ENCODE results near the gene AGAP3.
"Not testable (repeated sequence)": the region's sequence is repeated elsewhere in the genome, so short reads cannot be mapped to it uniquely, and the experiment has no call there.

Gene AGAP3

DNA sequence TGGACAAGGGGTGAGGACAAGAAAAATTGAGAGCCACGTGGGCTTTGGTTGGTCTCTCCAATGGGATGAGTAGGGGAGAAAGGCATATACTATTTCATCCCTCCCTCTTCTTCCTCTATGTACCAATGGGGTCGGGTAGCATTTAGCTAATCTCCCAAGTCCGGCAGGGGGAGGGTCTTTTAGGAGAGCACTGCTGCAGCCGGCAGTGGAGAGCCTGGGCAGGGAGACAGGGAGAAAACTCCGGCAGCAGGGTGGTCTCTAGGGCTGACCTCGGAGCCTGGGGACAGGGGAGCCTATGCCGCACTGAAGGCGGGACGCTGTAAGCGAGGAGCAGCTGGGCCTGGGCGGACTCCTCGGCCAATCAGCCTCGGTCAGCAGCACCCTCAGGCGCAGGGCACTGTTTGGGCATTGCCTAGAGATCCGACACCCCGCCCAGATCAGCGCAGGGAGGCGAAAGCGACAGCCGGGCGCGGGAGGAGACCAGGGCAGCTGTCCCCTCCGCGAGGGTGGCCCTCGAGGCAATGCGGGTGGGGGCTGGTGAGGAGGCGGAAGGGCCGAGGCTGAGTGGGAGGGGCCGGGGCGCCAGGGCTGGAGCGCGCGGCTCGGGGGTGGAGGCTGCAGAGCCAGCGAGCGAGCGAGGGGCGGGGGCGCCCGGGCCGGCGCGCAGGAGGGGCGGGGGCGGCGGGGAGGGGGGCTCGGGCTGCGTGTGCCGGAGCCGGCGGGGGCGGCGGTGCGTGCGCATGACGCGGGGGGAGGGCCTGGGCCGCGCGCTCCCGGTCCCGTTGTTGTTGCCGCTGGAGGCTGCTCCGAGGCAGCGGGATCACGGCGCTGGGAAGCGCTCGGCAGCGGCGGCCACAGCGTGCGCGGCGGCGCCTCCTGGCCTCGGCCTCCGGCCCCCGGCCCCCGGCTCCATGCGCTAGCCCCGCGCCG lies at the start of gene AGAP3:
Gene AGAP3 (plus strand): TSS at position 785 of the 930 bp plus-strand sequence. CDS start 267 bp downstream, outside the sequence.
- peak; percentile 82 to 90 for DNase-seq

- no peak for DNase-seq
Measured at GRCh38 chr7:151038951-151039849, 47.1 kb upstream of the AGAP3 start.

GRCh38 chr7:151039850-151040548 lies 46.3 kb upstream of the AGAP3 start:
- no peak for DNase-seq

DNA sequence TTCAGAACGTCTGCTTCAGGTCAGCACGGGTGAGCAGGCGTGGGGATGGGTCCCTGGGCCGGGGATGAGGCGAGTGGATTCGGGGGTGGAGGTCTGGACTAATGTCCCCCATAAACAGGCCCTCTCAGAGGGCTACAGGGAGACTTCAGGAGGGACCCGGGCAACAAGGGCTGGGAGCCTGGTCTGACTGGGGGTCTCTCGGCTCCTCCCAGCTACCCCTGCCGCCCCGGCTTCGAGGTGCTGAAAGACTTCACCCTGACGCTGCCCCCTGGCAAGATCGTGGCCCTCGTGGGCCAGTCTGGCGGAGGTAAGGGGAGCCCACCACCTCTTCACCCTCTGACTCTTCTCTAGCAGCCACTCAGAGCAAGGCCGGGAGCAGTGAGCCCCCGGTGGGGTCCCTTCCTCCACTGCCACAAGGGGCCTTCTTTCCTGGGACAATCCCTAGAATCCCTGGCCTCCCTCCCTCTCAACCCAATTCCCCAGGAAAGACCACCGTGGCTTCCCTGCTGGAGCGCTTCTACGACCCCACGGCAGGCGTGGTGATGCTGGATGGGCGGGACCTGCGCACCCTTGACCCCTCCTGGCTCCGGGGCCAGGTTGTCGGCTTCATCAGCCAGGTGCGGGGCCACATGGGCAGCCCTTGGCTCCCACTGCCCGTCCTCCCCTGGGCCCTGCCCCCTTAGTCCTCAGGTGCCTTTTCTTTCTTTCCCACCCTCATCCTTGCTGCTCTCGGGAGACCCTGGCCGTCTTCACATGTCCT lies 45.5 kb upstream of the AGAP3 start:
- no peak for DNase-seq

GRCh38 chr7:151043449-151043848 lies 42.8 kb upstream of the AGAP3 start:
- not testable (repeated sequence) for DNase-seq

DNA sequence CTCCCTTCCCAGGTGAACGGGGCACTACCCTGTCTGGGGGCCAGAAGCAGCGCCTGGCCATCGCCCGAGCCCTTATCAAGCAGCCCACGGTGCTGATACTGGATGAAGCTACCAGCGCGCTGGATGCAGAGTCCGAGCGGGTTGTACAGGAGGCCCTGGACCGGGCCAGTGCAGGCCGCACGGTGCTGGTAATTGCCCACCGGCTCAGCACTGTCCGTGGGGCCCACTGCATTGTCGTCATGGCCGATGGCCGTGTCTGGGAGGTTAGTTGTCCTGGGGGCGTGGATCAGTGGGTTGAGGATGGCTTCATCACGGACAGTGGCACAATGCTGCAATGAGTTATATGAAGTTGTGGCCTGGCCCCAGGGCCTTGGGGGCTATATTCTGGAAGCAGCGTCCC lies 42.3 kb upstream of the AGAP3 start:
- DNase-seq, result no peak

DNA sequence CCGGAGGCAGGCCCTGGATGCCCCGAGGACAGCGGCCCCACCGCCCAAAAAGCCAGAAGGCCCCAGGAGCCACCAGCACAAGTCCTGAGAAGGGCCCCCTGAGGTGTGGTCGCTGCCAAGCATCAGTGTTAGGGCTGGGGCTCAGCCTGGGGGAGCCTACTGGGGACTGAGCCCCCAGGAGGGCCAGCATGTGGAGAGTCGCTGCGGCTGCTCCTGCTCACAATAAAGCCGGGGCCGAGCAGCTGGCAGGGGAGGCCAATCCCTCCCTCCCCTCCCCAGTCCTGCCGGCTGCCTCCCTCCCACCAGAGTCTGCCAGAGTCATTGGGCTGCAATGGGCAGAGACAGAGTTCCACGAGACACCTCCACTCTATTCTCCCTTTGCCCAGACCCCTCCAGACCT lies 41.0 kb upstream of the AGAP3 start:
- DNase-seq, result no peak

DNA sequence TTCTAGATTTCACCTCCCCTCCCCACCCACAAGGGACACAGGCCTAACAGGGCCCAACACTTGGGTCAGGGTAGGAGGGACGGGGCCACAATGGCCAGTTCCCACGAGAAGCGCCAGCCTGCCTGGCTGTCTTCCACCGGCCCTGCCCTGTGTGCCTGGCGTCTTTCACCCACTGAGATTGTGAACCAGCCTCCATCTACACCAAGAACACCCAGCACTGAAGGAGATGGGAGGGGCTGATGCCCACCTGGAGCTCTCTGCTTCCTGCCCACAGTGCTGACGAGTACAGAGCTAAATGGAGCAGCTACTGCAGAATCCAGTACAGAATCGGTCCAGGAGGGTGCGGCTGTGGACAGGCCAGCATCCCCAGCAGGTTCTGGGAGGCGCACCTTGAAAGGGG lies 40.3 kb upstream of the AGAP3 start:
- no peak for DNase-seq

- no peak for DNase-seq
Measured at GRCh38 chr7:151046603-151047573, 39.4 kb upstream of the AGAP3 start.

DNA sequence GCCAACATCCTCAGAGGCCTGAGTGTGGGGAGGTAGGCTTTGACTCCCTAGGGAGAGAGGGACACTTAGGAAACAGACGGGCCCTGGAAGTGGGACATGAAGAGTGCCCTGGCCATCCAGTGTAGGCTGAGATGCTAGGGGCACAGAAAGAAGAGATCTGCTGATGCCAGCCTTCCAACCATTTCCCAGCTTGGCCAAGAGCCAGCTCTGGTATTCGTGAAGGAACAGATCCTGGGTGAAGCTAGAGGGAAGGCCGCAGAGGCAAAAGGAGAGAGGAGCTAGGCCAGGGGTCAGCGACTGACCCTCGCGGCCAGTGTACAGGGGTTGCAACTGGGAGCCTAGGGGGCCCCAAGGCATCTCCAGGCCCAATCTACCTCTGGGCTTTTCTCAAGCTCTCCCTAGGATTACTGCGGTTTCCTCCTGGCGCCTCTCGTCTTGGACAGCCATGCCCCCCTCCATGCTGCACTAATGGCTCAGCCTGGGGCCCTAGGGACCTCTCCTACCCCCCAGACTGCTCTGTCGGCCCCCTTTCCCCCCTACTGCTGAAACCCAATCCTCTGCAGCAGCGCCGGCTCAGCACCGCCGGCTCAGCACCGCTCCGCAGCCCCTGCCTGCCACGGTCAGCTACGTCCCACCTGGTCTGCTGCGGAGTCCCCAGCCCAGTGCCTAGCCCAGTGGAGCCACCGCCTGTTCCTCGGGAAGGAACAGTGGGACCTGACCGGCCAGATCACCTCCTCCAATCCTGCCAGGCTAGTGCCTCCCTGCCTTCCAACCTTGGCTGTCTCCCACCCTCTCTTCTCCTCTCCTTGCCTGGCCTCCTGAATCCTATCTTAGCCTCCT lies 38.1 kb upstream of the AGAP3 start, which contains the start of gene ASIC3:
Gene ASIC3 (plus strand): TSS at position 556 of the 840 bp plus-strand sequence. CDS start 355 bp downstream, outside the sequence.
- DNase-seq, result no peak

- no peak for DNase-seq
Measured at GRCh38 chr7:151048911-151049463, 37.3 kb upstream of the AGAP3 start.

- no peak for DNase-seq
Measured at GRCh38 chr7:151051108-151051507, 35.2 kb upstream of the AGAP3 start.

- no peak for DNase-seq
Measured at GRCh38 chr7:151053096-151053495, 33.2 kb upstream of the AGAP3 start.

DNA sequence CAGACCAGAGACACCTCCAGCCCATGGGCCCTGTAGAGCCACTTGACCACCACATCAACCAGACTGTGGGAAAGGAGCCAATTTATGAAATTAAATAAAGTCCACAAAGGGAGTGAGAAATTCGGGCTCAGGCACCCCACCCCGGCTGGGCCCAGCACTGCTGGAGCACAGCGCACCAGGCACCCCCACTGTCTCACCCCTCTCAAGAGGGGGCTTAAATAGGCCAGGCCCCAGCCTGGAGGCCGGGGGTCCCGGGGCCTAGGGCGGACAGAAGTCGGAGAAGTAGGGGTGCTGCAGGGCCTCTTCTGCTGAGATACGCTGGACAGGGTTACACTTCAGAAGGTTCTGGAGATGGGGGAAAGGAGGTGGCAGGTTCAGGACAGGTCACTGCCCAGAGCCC lies 32.5 kb upstream of the AGAP3 start:
- DNase-seq, result no peak

DNA sequence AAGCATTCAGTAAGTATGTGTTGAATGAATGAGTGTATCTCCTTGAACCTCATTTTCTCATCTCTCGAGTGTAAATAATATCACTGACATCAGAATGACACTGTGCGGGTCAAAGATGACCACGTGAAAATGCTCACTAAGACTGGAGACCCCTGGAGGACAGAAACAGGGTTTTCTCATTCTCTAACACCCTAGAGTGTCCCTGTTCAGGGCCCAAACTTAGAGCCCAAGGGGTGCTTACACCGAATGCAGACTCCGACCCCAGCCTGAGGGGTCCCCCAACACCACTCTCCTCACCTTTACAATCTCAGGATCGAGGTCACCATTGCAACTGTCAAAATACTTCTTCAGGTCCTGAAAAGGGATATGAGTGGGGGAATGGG lies 30.0 kb upstream of the AGAP3 start:
- no peak for DNase-seq

- DNase-seq, result no peak
Measured at GRCh38 chr7:151056666-151057505, 29.4 kb upstream of the AGAP3 start.

GRCh38 chr7:151057506-151057988 lies 28.7 kb upstream of the AGAP3 start, which contains the start of gene CDK5:
Gene CDK5 (minus strand): TSS chr7:151057897. CDS start chr7:151057848, 49 bp downstream.
- no peak for DNase-seq
